IMR-90 (cell line): Measurements from ENCODE around the gene PDX1. TPM values are rescaled to one million over a fixed set of nuclear protein-coding genes. Genes with fewer than 3 reads are reported as not detected.

Experiments used
- ATAC-seq: fragments of 200-7000 bp; cut with Tn5 transposase; 2 replicates; pipeline ENCODE4 v1.9.1; 2020; ENCODE audit warnings: low read depth, mild to moderate bottlenecking, moderate library complexity
- BruUV-seq: library from RNA; stranded (reverse); fragments of 400-500 nt; replicated peaks from 2 replicates; lab custom pipeline; 2021; lab: Mats Ljungman, UMichigan
- CTCF ChIA-PET: fragments of 300-600 bp; formaldehyde crosslinking; extraction: SDS; loops from one replicate; lab custom pipeline; 2021; ENCODE audit warnings: antibody characterized with exemption; lab: Yijun Ruan, JAX
- POLR2A ChIA-PET: fragments of 300-600 bp; sonication (Branson Sonifier 250); formaldehyde crosslinking; loops from one replicate; lab custom pipeline; 2022; ENCODE audit warnings: antibody characterized with exemption; ENCODE audit not compliant: unreplicated experiment; lab: Charles Lee
- DNase-seq: peaks from one replicate; pipeline ENCODE4 v3.0.0; 2013
- H2AFZ ChIP-seq: replicated peaks from 2 replicates; pipeline ENCODE3; 2013; ENCODE audit warnings: low read length, mild to moderate bottlenecking; ENCODE audit not compliant: poor library complexity
- H2AK5ac ChIP-seq: 2 replicates; pipeline ENCODE4 v1.6.1; 2013; ENCODE audit warnings: low read depth, low read length, inconsistent platforms
- H2AK9ac ChIP-seq: replicated peaks from 2 replicates; pipeline ENCODE3; 2013; ENCODE audit warnings: mild to moderate bottlenecking, low read depth, low read length, moderate library complexity; ENCODE audit not compliant: poor library complexity
- H2BK120ac ChIP-seq: 2 replicates; pipeline ENCODE4 v1.6.1; 2013; ENCODE audit warnings: low read depth, low read length, inconsistent platforms
- H2BK15ac ChIP-seq: 3 replicates; pipeline ENCODE4 v1.6.1; 2013; ENCODE audit warnings: low read depth, low read length, inconsistent platforms
- H2BK20ac ChIP-seq: 2 replicates; pipeline ENCODE4 v1.6.1; 2013; ENCODE audit warnings: low read depth, mild to moderate bottlenecking, inconsistent platforms, low read length, moderate library complexity
- H2BK5ac ChIP-seq: 2 replicates; pipeline ENCODE4 v1.6.1; 2013; ENCODE audit warnings: mild to moderate bottlenecking, low read depth, low read length, inconsistent platforms; ENCODE audit not compliant: poor library complexity, severe bottlenecking
- H3K14ac ChIP-seq: replicated peaks from 2 replicates; pipeline ENCODE4 v1.6.1; 2013; ENCODE audit warnings: low read depth, low read length, inconsistent platforms
- H3K18ac ChIP-seq: 2 replicates; pipeline ENCODE4 v1.6.1; 2013; ENCODE audit warnings: low read depth, low read length, control low read depth
- H3K23ac ChIP-seq: 2 replicates; pipeline ENCODE4 v1.6.1; 2013; ENCODE audit warnings: low read depth, low read length, inconsistent platforms
- H3K27ac ChIP-seq: 2 replicates; pipeline ENCODE4 v1.5.1; 2013; ENCODE audit warnings: mild to moderate bottlenecking, control low read depth, low read length; ENCODE audit not compliant: insufficient read depth
- H3K27me3 ChIP-seq: 2 replicates; pipeline ENCODE4 v1.6.1; 2013; ENCODE audit warnings: low read length; ENCODE audit not compliant: control insufficient read depth, insufficient read depth
- H3K36me3 ChIP-seq: 2 replicates; pipeline ENCODE4 v1.6.1; 2013; ENCODE audit warnings: low read length, mixed read lengths; ENCODE audit not compliant: control insufficient read depth, insufficient read depth
- H3K4ac ChIP-seq: 2 replicates; pipeline ENCODE4 v1.6.1; 2013; ENCODE audit warnings: low read depth, low read length, inconsistent platforms
- H3K4me1 ChIP-seq: 2 replicates; pipeline ENCODE4 v1.6.1; 2013; ENCODE audit warnings: low read length, mixed read lengths; ENCODE audit not compliant: control insufficient read depth, insufficient read depth
- H3K4me2 ChIP-seq: 2 replicates; pipeline ENCODE4 v1.6.1; 2013; ENCODE audit warnings: low read depth, mild to moderate bottlenecking, control low read depth, low read length, moderate library complexity
- H3K4me3 ChIP-seq: 2 replicates; pipeline ENCODE4 v1.5.1; 2013; ENCODE audit warnings: low read depth, mild to moderate bottlenecking, control low read depth, low read length, moderate library complexity; ENCODE audit not compliant: insufficient read depth
- H3K56ac ChIP-seq: 2 replicates; pipeline ENCODE4 v1.6.1; 2013; ENCODE audit warnings: low read length, inconsistent platforms; ENCODE audit not compliant: insufficient read depth; ENCODE audit errors: extremely low read depth
- H3K79me1 ChIP-seq, 2 experiments: 2 replicates each; pipeline ENCODE4 v1.6.1; 2013; ENCODE audit warnings: low read length in 2 of 2, inconsistent platforms in 1 of 2, low read depth in 1 of 2
- H3K9ac ChIP-seq: 2 replicates; pipeline ENCODE4 v1.6.1; 2013; ENCODE audit warnings: low read depth, low read length, control low read depth
- H3K9me1 ChIP-seq: 2 replicates; pipeline ENCODE4 v1.6.1; 2013; ENCODE audit warnings: low read length, inconsistent platforms; ENCODE audit not compliant: insufficient read depth
- H3K9me3 ChIP-seq: 2 replicates; pipeline ENCODE4 v1.6.1; 2013; ENCODE audit warnings: low read length; ENCODE audit not compliant: control insufficient read depth, insufficient read depth
- H4K20me1 ChIP-seq: 2 replicates; pipeline ENCODE4 v1.6.1; 2013; ENCODE audit warnings: low read length, inconsistent platforms; ENCODE audit not compliant: insufficient read depth
- H4K5ac ChIP-seq: 2 replicates; pipeline ENCODE4 v1.6.1; 2013; ENCODE audit warnings: mild to moderate bottlenecking, low read depth, low read length, control low read depth
- H4K8ac ChIP-seq, 2 experiments: 2 replicates each; pipeline ENCODE4 v1.6.1; 2013; ENCODE audit warnings: low read depth in 2 of 2, low read length in 2 of 2, control low read depth in 1 of 2, inconsistent platforms in 1 of 2
- H4K91ac ChIP-seq: 2 replicates; pipeline ENCODE4 v1.6.1; 2013; ENCODE audit warnings: low read depth, low read length, inconsistent platforms; ENCODE audit not compliant: insufficient read depth
- CEBPB ChIP-seq: IDR thresholded peaks from 2 replicates; pipeline ENCODE4 v1.6.1; 2012; ENCODE audit warnings: low read depth, low read length, improper control_type of control experiment
- CTCF ChIP-seq: conservative IDR thresholded peaks from 2 replicates; pipeline ENCODE4 v1.5.1; 2012; ENCODE audit warnings: mild to moderate bottlenecking, low read depth, low read length, improper control_type of control experiment
- MAFK ChIP-seq: IDR thresholded peaks from 2 replicates; pipeline ENCODE4 v1.6.1; 2012; ENCODE audit warnings: low read depth, low read length, improper control_type of control experiment
- MAZ ChIP-seq: IDR thresholded peaks from 2 replicates; pipeline ENCODE4 v1.6.1; 2012; ENCODE audit warnings: low read depth, mild to moderate bottlenecking, low read length, improper control_type of control experiment, moderate library complexity, borderline replicate concordance
- NFE2L2 ChIP-seq: fragments of 150-350 bp; IDR thresholded peaks from 2 replicates; pipeline ENCODE4 v1.6.1; 2016; ENCODE audit warnings: low read depth, mild to moderate bottlenecking, low read length
- RAD21 ChIP-seq: IDR thresholded peaks from 2 replicates; pipeline ENCODE4 v1.6.1; 2012; ENCODE audit warnings: low read length, improper control_type of control experiment
- RCOR1 ChIP-seq: IDR thresholded peaks from 2 replicates; pipeline ENCODE4 v1.6.1; 2012; ENCODE audit warnings: mild to moderate bottlenecking, low read length, improper control_type of control experiment; ENCODE audit not compliant: insufficient replicate concordance
- USF2 ChIP-seq: fragments of 150-350 bp; IDR thresholded peaks from 2 replicates; pipeline ENCODE4 v1.6.1; 2017; ENCODE audit warnings: mild to moderate bottlenecking, antibody characterized with exemption, low read length, low read depth
- WGBS, 2 experiments: methylation state at CpG; one replicate each; pipeline versions ENCODE4 v1.1.5 to v1.1.7; 2013; ENCODE audit warnings: missing lambda C conversion rate in 2 of 2; ENCODE audit not compliant: insufficient read length in 1 of 2; ENCODE audit errors: extremely low coverage in 2 of 2; 5-methylcytosine and 5-hydroxymethylcytosine counted together
- dilution Hi-C: fragments of 300-500 bp; cut with HindIII; formaldehyde crosslinking; loops from one replicate; pipeline ENCODE4 v1.14.3; 2018; ENCODE audit warnings: low sequenced_read_pairs; ENCODE audit not compliant: unreplicated experiment
- in situ Hi-C: fragments of 300-500 bp; cut with MboI; formaldehyde crosslinking; loops from 3 replicates; pipeline ENCODE4 v1.14.3; 2019; ENCODE audit warnings: low sequenced_read_pairs, inconsistent platforms, mixed read lengths
- intact Hi-C: fragments of 100-400 bp; cut with micrococcal nuclease; formaldehyde crosslinking; loops from 2 replicates; pipeline ENCODE4 v1.10.0; 2022
- polyA plus RNA-seq, 3 experiments: library from polyadenylated mRNA; depleted of rRNA; stranded (reverse); fragments of >200 nt; gene quantifications; 2 replicates each; pipeline ENCODE4 v1.2.3, GENCODE V29; 2012; ENCODE audit warnings: low replicate concordance in 1 of 3
- total RNA-seq: library from RNA; depleted of rRNA; stranded (reverse); fragments of >200 nt; gene quantifications from 2 replicates; pipeline ENCODE4 v1.2.3, GENCODE V29; 2012

The PDX1 gene
- total and polyA plus RNA-seq, 2 of the 4 experiments (the other 2 are of a cell fraction) = not detected

GRCh38 chr13:27917121-27917947, 2.5 kb upstream of the PDX1 start:
- Histone ChIP-seq H3K14ac (no peak overlapping the region), H4K20me1 (no peaks in the 10 kb centered on the region), H3K9me3 (peaks cover 10% of the 10 kb centered on the region; the same call in 1 of the 2 replicates), H2AFZ (no peak overlapping the region), H3K27me3 (peaks cover 73% of the 10 kb centered on the region), H3K56ac (no peak overlapping the region), H3K9ac (no peak overlapping the region), H2BK120ac (no peak overlapping the region), H3K4ac (no peak overlapping the region), H3K4me2 (no peak overlapping the region), H2BK15ac (no peak overlapping the region), H4K91ac (no peak overlapping the region), H2AK5ac (no peak overlapping the region), H3K79me1 (no peaks in the 10 kb centered on the region), H3K27ac (no peak overlapping the region), H3K9me1 (no peaks in the 10 kb centered on the region), H2BK20ac (no peak overlapping the region), H3K4me3 (no peak overlapping the region), H3K23ac (0 out of 2 replicates have a peak overlapping the region, but pooled peaks have one; percentile 78), H4K8ac (no peak overlapping the region), H3K36me3 (no peaks in the 10 kb centered on the region), H4K5ac (no peak overlapping the region), H3K4me1 (peaks cover 3% of the 10 kb centered on the region; the same call in 1 of the 2 replicates), H2BK5ac (no peak overlapping the region), H2AK9ac (no peak overlapping the region), H3K18ac (no peak overlapping the region)
- ATAC-seq (no peak), DNase-seq (no peak)
- 0% methylated on average over 2 of the region's 48 CpGs; no CpG with 5 or more reads in 1 of the 2 experiments for WGBS, 2 experiments
- dilution Hi-C loops = no loop called here
- BruUV-seq = no TSS peak
- POLR2A ChIA-PET = no interaction called here
- TF ChIP-seq CEBPB (no peak), MAFK (no peak), CTCF (no peak), USF2 (no peak), MAZ (no peak), NFE2L2 (no peak), RCOR1 (no peak), RAD21 (no peak)
- in situ Hi-C loops = no loop called here
- CTCF ChIA-PET = no interaction called here
- intact Hi-C loops = no loop called here
